H1 (cell line): ENCODE results near the gene DPYSL3. TPM values are rescaled to one million over a fixed set of nuclear protein-coding genes. Genes with fewer than 3 reads are reported as not detected.

Experiments
- polyA plus RNA-seq, 7 experiments: library from polyadenylated mRNA; depleted of rRNA in 3 of 7; stranded (reverse) in 5 of 7; unstranded in 2 of 7; fragments of >200 nt in 5 of 7; fragments of 200-250 nt in 2 of 7; gene quantifications; 1 replicate in 5 of 7; 2 replicates in 1 of 7; 4 replicates in 1 of 7; pipeline versions ENCODE4 v1.2.1 to v1.2.3, GENCODE V29; 2011 to 2013; ENCODE audit warnings: missing spikeins in 2 of 7, mixed read lengths in 2 of 7
- small RNA-seq: library from polyadenylated mRNA; stranded (forward); fragments of <200 nt; extraction: miRNeasy Mini kit (QIAGEN cat#:217004); gene quantifications from one replicate; pipeline ENCODE3, GENCODE V24; 2013; ENCODE audit not compliant: insufficient read depth
- total RNA-seq: library from RNA; stranded (reverse); fragmentation: NEBNext Ultra II Directional; extraction: Animal tissue kit (Norgen Biotek cat#: 25700); gene quantifications from 2 replicates; pipeline ENCODE4 v1.2.1, GENCODE V29; 2021

The DPYSL3 gene
- total and polyA plus RNA-seq, 2 of the 8 experiments (the other 6 are each of a cell fraction or from before 2014, with no cell fraction given): 268 to 387 TPM

Small RNA genes within 50 kb of the gene (small RNA-seq; reads per million reads assigned to genes)
- not detected for gene AC011373.1
